Astrocyte of the cerebellum (primary cell): ENCODE measurements around the gene PLA2G4C.

Experiments
- DNase-seq: peaks from one replicate; pipeline ENCODE4 v3.0.0-alpha.2; 2011; ENCODE audit warnings: low read depth
- H3K4me3 ChIP-seq: 2 replicates; pipeline ENCODE4 v1.5.1; 2011; ENCODE audit warnings: mild to moderate bottlenecking, low read depth, low read length, moderate library complexity
- in situ Hi-C: cut with HindIII; loops from 2 replicates; pipeline ENCODE4 v1.10.0; 2017; ENCODE audit warnings: low sequenced_read_pairs
- TF ChIP-seq, protein P1 (sequence below): IDR thresholded peaks from 2 replicates; pipeline ENCODE4 v1.5.1; 2012; ENCODE audit warnings: low read length, low read depth, moderate library complexity, mild to moderate bottlenecking; ENCODE audit errors: missing control alignments

PLA2G4C gene

GRCh38 chr19:48117515-48118130 lies 7.0 kb upstream of the PLA2G4C start:
- TF ChIP-seq, protein P1, sequence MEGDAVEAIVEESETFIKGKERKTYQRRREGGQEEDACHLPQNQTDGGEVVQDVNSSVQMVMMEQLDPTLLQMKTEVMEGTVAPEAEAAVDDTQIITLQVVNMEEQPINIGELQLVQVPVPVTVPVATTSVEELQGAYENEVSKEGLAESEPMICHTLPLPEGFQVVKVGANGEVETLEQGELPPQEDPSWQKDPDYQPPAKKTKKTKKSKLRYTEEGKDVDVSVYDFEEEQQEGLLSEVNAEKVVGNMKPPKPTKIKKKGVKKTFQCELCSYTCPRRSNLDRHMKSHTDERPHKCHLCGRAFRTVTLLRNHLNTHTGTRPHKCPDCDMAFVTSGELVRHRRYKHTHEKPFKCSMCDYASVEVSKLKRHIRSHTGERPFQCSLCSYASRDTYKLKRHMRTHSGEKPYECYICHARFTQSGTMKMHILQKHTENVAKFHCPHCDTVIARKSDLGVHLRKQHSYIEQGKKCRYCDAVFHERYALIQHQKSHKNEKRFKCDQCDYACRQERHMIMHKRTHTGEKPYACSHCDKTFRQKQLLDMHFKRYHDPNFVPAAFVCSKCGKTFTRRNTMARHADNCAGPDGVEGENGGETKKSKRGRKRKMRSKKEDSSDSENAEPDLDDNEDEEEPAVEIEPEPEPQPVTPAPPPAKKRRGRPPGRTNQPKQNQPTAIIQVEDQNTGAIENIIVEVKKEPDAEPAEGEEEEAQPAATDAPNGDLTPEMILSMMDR: no peak
- H3K4me3 ChIP-seq: no peak overlapping the region
- in situ Hi-C loops: no loop called here
- DNase-seq: no peak

DNA sequence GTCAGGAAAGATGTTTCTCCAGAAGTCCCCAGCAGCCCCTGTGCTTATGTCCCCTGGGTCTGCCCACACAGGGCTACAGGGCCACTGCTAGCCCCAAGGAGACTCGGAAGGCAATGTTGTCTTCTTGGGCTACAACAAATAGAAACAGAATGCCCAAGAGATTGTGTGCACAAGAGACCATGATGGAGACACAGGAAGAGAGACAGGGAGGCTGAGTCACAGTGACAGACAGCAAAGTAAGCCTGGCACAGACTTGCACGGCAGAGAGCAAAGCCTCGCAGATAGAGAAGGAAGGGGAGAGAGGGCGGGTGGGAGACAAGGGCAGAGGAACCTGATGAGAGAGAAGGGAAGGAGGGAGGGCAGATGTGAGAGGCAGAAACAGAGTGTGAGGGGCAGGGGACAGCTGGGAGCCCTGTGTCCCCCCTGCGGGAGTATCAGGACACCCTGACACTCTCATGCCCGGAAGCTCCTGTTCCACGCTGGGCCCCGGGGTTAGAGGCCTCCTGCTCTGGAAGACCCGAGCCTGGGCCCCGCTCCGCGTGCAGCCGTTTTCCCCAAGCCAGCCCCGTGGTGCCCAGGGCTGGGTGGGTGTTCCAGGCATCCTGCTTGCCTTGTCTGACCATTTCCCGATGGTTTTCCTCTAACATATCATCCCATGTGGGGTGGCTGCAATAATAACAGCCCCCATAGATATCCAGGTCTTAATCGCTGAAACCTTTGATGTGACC lies 2.7 kb upstream of the PLA2G4C start:
- DNase-seq: no peak
- no peak overlapping the region for H3K4me3 ChIP-seq
- TF ChIP-seq, protein P1: no peak
- in situ Hi-C loops: no loop called here

DNA sequence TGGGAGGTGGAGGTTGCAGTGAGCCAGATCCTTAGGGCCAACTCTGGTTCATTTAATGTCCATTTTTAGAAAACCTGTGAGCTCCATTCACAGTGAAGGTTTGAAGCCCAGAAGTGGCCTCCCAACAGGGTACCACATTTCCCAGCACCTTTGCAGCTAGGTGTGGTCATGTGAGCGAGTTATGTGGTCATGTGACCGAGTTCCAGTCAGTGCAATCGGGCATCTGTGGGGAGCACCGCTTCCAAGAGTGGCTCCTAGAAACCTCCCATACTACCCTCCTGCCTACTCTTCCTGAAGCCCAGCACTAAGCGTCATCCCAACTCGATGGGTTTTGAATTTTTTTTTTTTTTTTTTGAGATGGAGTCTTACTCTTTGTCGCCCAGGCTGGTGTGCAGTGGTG lies 663 bp upstream of the PLA2G4C start:
- TF ChIP-seq, protein P1: no peak
- no peak for DNase-seq
- in situ Hi-C loops: no loop called here
- no peak overlapping the region for H3K4me3 ChIP-seq

DNA sequence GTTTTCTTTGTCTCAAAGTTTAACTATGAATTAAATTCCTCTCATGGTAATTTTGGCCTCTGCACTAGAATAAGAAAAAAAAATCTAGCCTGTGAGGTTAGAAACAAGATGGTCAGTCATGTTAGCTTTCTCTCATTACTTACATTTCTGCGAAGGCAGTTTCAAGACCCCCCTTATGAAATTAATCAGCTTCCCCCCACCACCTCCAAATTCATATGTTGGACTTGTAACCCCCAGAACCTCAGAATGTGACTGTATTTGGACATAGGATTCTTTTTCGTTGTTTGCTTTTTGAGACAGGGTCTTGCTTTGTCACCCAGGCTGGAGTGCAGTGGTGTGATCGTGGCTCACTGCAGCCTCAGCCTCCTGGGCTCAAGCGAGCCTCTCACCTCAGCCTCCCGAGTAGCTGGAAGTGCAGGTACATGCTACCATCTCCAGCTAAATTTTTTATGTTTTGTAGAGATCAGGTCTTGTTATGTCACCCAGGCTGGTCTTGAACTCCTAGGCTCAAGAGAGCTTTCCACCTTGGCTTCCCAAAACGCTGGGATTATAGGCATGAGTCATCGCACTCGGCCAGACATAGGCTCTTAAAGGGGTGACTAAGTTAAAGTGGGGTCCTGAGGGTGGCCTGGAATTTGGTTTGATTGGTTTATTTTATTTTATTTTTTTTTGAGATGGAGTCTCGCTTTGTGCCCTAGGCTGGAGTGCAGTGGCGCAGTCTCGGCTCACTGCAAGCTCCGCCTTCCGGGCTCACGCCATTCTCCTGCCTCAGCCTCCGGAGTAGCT lies 1.4 kb downstream of the PLA2G4C start:
- TF ChIP-seq, protein P1: no peak
- H3K4me3 ChIP-seq: no peak overlapping the region
- in situ Hi-C loops: no loop called here
- DNase-seq: no peak

GRCh38 chr19:48103922-48104321 lies 6.7 kb downstream of the PLA2G4C start:
- TF ChIP-seq, protein P1: no peak
- H3K4me3 ChIP-seq: no peak overlapping the region
- DNase-seq: no peak
- in situ Hi-C loops: no loop called here

GRCh38 chr19:48102870-48103751 lies 7.5 kb downstream of the PLA2G4C start:
- DNase-seq: no peak
- TF ChIP-seq, protein P1: peak; percentile 67
- no peak overlapping the region for H3K4me3 ChIP-seq
- in situ Hi-C loops: no loop called here
